ENCODE data around the gene ANKMY1.

DNA sequence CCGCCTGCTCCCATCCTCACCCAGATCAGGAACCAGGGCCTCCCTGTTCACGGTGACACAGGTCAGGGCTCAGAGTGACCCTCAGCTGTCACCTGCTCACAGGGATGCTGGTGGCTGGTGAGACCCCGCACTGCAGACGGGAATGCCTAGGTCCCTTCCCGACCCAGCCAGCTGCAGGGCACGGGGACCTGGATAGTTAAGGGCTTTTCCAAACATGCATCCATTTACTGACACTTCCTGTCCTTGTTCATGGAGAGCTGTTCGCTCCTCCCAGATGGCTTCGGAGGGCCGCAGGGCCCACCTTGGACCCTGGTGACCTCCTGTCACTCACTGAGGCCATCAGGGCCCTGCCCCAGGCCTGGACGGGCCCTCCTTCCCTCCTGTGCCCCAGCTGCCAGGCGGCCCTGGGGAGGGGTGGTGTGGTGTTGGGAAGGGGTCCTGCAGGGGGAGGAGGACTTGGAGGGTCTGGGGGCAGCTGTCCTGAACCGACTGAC lies 90.6 kb downstream of the ANKMY1 start:
- TF ChIP-seq, protein P1, sequence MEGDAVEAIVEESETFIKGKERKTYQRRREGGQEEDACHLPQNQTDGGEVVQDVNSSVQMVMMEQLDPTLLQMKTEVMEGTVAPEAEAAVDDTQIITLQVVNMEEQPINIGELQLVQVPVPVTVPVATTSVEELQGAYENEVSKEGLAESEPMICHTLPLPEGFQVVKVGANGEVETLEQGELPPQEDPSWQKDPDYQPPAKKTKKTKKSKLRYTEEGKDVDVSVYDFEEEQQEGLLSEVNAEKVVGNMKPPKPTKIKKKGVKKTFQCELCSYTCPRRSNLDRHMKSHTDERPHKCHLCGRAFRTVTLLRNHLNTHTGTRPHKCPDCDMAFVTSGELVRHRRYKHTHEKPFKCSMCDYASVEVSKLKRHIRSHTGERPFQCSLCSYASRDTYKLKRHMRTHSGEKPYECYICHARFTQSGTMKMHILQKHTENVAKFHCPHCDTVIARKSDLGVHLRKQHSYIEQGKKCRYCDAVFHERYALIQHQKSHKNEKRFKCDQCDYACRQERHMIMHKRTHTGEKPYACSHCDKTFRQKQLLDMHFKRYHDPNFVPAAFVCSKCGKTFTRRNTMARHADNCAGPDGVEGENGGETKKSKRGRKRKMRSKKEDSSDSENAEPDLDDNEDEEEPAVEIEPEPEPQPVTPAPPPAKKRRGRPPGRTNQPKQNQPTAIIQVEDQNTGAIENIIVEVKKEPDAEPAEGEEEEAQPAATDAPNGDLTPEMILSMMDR (IDR thresholded peaks at IDR 0.05) = no peak
- no peak for TF ChIP-seq POLR2A (IDR thresholded peaks at IDR 0.05)
